GM23338 (cell line): Measurements from ENCODE around the gene TENM4. TPM values are rescaled to one million over a fixed set of nuclear protein-coding genes. Genes with fewer than 3 reads are reported as not detected.

Experiments used
- ATAC-seq: fragments of 200-7000 bp; cut with Tn5 transposase; 3 replicates; pipeline ENCODE4 v1.9.1; 2020
- DNase-seq: peaks from one replicate; pipeline ENCODE4 v3.0.0-alpha.2; 2015; ENCODE audit warnings: low spot score
- H2AFZ ChIP-seq: fragments of 200-600 bp; sonication (generic); 2 replicates; pipeline ENCODE4 v1.8.0; 2016; ENCODE audit warnings: antibody characterized with exemption, mild to moderate bottlenecking, moderate library complexity
- H3F3A ChIP-seq: fragments of 200-600 bp; sonication (generic); replicated peaks from 2 replicates; pipeline ENCODE4 v1.8.0; 2017; ENCODE audit warnings: antibody characterized with exemption, mixed run types, low read depth
- H3K27ac ChIP-seq: fragments of 200-600 bp; sonication (generic); 2 replicates; pipeline ENCODE4 v1.6.1; 2016; ENCODE audit warnings: low read depth
- H3K27me3 ChIP-seq: fragments of 200-600 bp; sonication (generic); 2 replicates; pipeline ENCODE4 v1.8.0; 2016; ENCODE audit warnings: mild to moderate bottlenecking, mixed run types, moderate library complexity; ENCODE audit not compliant: insufficient read depth
- H3K36me3 ChIP-seq: fragments of 200-600 bp; sonication (generic); 2 replicates; pipeline ENCODE4 v1.8.0; 2016; ENCODE audit warnings: mild to moderate bottlenecking; ENCODE audit not compliant: insufficient read depth
- H3K4me1 ChIP-seq: fragments of 200-600 bp; sonication (generic); 2 replicates; pipeline ENCODE4 v1.8.0; 2016; ENCODE audit warnings: mild to moderate bottlenecking, moderate library complexity; ENCODE audit not compliant: insufficient read depth
- H3K4me2 ChIP-seq: fragments of 200-600 bp; sonication (generic); 2 replicates; pipeline ENCODE4 v1.7.1; 2017; ENCODE audit warnings: mixed run types
- H3K4me3 ChIP-seq: fragments of 200-600 bp; sonication (generic); 2 replicates; pipeline ENCODE4 v1.6.1; 2016; ENCODE audit warnings: mixed run types
- H3K79me2 ChIP-seq: fragments of 200-600 bp; sonication (generic); replicated peaks from 2 replicates; pipeline ENCODE4 v1.8.0; 2017; ENCODE audit warnings: mild to moderate bottlenecking; ENCODE audit not compliant: insufficient read depth
- H3K9me2 ChIP-seq: fragments of 200-600 bp; sonication (generic); 2 replicates; pipeline ENCODE4 v1.8.0; 2017; ENCODE audit not compliant: insufficient read depth
- H4K20me1 ChIP-seq: fragments of 200-600 bp; sonication (generic); replicated peaks from 2 replicates; pipeline ENCODE4 v1.8.0; 2017; ENCODE audit warnings: mild to moderate bottlenecking; ENCODE audit not compliant: insufficient read depth
- H3K27ac Mint-ChIP-seq: 2 replicates; pipeline ENCODE4 v1.8.0; 2020; ENCODE audit warnings: inconsistent platforms, mild to moderate bottlenecking, moderate library complexity, mixed read lengths
- H3K27me3 Mint-ChIP-seq: 3 replicates; pipeline ENCODE4 v1.8.0; 2022; ENCODE audit warnings: low read depth, mild to moderate bottlenecking, moderate library complexity, mixed read lengths, inconsistent platforms; ENCODE audit not compliant: insufficient read depth, poor library complexity
- H3K36me3 Mint-ChIP-seq: 3 replicates; pipeline ENCODE4 v1.8.0; 2021; ENCODE audit warnings: low read depth, mild to moderate bottlenecking, inconsistent platforms, moderate library complexity, mixed read lengths
- H3K4me1 Mint-ChIP-seq: 3 replicates; pipeline ENCODE4 v1.8.0; 2020; ENCODE audit warnings: mild to moderate bottlenecking, inconsistent platforms, mixed read lengths
- H3K4me3 Mint-ChIP-seq: 3 replicates; pipeline ENCODE4 v1.8.0; 2021; ENCODE audit warnings: moderate library complexity, mild to moderate bottlenecking, inconsistent platforms, mixed read lengths
- H3K9me3 Mint-ChIP-seq: 3 replicates; pipeline ENCODE4 v1.8.0; 2020; ENCODE audit warnings: moderate library complexity, mild to moderate bottlenecking, inconsistent platforms, mixed read lengths
- CREB1 ChIP-seq: fragments of 250-450 bp; sonication (Bioruptor Pico); IDR thresholded peaks from 2 replicates; pipeline ENCODE4 v1.5.0; 2020; ENCODE audit warnings: low read depth, mild to moderate bottlenecking, moderate library complexity
- EZH2 ChIP-seq: fragments of 200-600 bp; sonication (generic); IDR thresholded peaks from one replicate; pipeline ENCODE4 v1.8.0; 2017; ENCODE audit warnings: antibody characterized with exemption, mild to moderate bottlenecking, low read depth; ENCODE audit not compliant: unreplicated experiment
- EZH2phosphoT487 ChIP-seq: fragments of 200-600 bp; sonication (generic); IDR thresholded peaks from one replicate; pipeline ENCODE4 v1.8.1; 2018; ENCODE audit warnings: antibody characterized with exemption; ENCODE audit not compliant: unreplicated experiment
- JUNB ChIP-seq: IDR thresholded peaks from one replicate; pipeline ENCODE4 v1.6.1; 2016; ENCODE audit warnings: antibody characterized with exemption; ENCODE audit not compliant: unreplicated experiment
- NANOG ChIP-seq: IDR thresholded peaks from 2 replicates; pipeline ENCODE4 v1.6.1; 2016; ENCODE audit warnings: antibody characterized with exemption, borderline replicate concordance
- POLR2AphosphoS5 ChIP-seq: IDR thresholded peaks from 2 replicates; pipeline ENCODE4 v1.6.1; 2016; ENCODE audit warnings: antibody characterized with exemption, low read depth
- STAT1 ChIP-seq: IDR thresholded peaks from one replicate; pipeline ENCODE4 v1.6.1; 2016; ENCODE audit warnings: antibody characterized with exemption; ENCODE audit not compliant: unreplicated experiment
- ZNF114 ChIP-seq: fragments of 250-450 bp; sonication (Bioruptor Pico); IDR thresholded peaks from 2 replicates; pipeline ENCODE4 v1.5.0; 2020; ENCODE audit warnings: mild to moderate bottlenecking, moderate library complexity
- ZNF331 ChIP-seq: fragments of 250-450 bp; sonication (Bioruptor Pico); IDR thresholded peaks from 2 replicates; pipeline ENCODE4 v1.5.0; 2020; ENCODE audit warnings: low read depth, mild to moderate bottlenecking, moderate library complexity
- polyA plus RNA-seq: library from polyadenylated mRNA; unstranded; fragments of >200 nt; fragmentation: Nextera tagmentation; extraction: Ambion mirVana; gene quantifications from 2 replicates; pipeline ENCODE4 v1.2.1, GENCODE V29; 2016
- total RNA-seq: library from RNA; depleted of rRNA; stranded (reverse); fragments of >200 nt; shearing (Covaris generic); gene quantifications from 2 replicates; pipeline ENCODE4 v1.2.3, GENCODE V29; 2014
- TF ChIP-seq, protein P1 (sequence below): IDR thresholded peaks from 2 replicates; pipeline ENCODE4 v1.6.1; 2016; ENCODE audit warnings: antibody characterized with exemption
- TF ChIP-seq, protein P2 (sequence below): IDR thresholded peaks from one replicate; pipeline ENCODE4 v1.6.1; 2018; ENCODE audit warnings: antibody characterized with exemption; ENCODE audit not compliant: unreplicated experiment
- TF ChIP-seq, protein P3 (sequence below), 2 experiments: fragments of 200-600 bp in 1 of 2; sonication (generic) in 1 of 2; conservative IDR thresholded peaks; 2 replicates each; pipeline versions ENCODE4 v1.5.1 to v1.6.1; 2016 to 2017; ENCODE audit warnings: antibody characterized with exemption in 2 of 2, low read depth in 2 of 2, mild to moderate bottlenecking in 2 of 2, moderate library complexity in 1 of 2
- TF ChIP-seq, protein P4 (sequence below): fragments of 250-450 bp; sonication (Bioruptor Pico); IDR thresholded peaks from 2 replicates; pipeline ENCODE4 v1.5.0; 2020; ENCODE audit warnings: mild to moderate bottlenecking, moderate library complexity

Gene TENM4
- total and polyA plus RNA-seq, 2 experiments from 2014 or later = 7.3 TPM

DNA sequence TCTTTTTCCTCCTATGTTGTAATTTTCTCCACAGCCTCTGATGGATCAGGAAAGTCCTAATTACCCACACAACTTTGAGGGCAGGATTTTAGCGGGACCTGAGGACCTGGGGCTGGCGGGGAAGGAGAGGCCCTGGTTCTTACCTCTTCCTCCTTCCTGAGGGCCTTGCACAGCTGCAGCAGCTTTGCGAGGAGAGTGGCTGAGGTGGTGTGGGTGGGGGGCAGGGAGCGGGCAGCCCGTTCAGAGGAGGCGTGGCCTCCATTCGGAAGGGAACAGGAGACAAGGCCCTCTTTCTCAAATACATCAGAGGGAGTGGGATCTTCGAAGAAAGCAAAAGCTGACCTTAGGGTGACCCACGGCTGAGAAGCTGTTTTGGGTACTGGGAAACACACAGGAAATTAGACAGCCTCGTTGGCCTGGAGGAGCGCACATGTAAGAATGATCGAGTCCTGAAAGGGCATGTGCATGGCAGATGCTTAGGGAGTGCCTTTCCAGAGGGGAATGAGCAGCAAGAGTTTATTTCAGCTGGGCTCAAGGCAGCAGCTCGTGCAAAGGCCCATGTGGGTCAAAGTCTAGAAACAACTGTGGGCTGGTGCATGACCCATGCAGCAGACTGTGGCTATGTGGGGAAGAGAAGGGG, 789.6 kb downstream of the TENM4 start:
- Histone ChIP-seq H2AFZ (peak overlapping the region; percentile 43), H3K27me3 (no peaks in the 10 kb centered on the region), H3F3A (no peaks in the 10 kb centered on the region), H3K4me3 (no peak overlapping the region), H4K20me1 (no peaks in the 10 kb centered on the region), H3K4me1 (no peaks in the 10 kb centered on the region; the same call in 1 of the 2 replicates), H3K79me2 (no peaks in the 10 kb centered on the region), H3K36me3 (no peaks in the 10 kb centered on the region), H3K4me2 (no peak overlapping the region), H3K27ac (no peak overlapping the region), H3K9me2 (0 out of 2 replicates have a peak, but pooled peaks cover 3% of the 10 kb centered on the region)
- no peaks in the 10 kb centered on the region for H3K9me3 Mint-ChIP-seq
- TF ChIP-seq CREB1 (CRISPR knock-in tag) (no peak), STAT1 (no peak), POLR2AphosphoS5 (no peak), ZNF114 (CRISPR knock-in tag) (no peak), EZH2phosphoT487 (no peak), NANOG (no peak), EZH2 (no peak), JUNB (no peak), ZNF331 (CRISPR knock-in tag) (no peak)
- TF ChIP-seq, protein P1, sequence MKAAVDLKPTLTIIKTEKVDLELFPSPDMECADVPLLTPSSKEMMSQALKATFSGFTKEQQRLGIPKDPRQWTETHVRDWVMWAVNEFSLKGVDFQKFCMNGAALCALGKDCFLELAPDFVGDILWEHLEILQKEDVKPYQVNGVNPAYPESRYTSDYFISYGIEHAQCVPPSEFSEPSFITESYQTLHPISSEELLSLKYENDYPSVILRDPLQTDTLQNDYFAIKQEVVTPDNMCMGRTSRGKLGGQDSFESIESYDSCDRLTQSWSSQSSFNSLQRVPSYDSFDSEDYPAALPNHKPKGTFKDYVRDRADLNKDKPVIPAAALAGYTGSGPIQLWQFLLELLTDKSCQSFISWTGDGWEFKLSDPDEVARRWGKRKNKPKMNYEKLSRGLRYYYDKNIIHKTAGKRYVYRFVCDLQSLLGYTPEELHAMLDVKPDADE = no peak
- TF ChIP-seq, protein P2, sequence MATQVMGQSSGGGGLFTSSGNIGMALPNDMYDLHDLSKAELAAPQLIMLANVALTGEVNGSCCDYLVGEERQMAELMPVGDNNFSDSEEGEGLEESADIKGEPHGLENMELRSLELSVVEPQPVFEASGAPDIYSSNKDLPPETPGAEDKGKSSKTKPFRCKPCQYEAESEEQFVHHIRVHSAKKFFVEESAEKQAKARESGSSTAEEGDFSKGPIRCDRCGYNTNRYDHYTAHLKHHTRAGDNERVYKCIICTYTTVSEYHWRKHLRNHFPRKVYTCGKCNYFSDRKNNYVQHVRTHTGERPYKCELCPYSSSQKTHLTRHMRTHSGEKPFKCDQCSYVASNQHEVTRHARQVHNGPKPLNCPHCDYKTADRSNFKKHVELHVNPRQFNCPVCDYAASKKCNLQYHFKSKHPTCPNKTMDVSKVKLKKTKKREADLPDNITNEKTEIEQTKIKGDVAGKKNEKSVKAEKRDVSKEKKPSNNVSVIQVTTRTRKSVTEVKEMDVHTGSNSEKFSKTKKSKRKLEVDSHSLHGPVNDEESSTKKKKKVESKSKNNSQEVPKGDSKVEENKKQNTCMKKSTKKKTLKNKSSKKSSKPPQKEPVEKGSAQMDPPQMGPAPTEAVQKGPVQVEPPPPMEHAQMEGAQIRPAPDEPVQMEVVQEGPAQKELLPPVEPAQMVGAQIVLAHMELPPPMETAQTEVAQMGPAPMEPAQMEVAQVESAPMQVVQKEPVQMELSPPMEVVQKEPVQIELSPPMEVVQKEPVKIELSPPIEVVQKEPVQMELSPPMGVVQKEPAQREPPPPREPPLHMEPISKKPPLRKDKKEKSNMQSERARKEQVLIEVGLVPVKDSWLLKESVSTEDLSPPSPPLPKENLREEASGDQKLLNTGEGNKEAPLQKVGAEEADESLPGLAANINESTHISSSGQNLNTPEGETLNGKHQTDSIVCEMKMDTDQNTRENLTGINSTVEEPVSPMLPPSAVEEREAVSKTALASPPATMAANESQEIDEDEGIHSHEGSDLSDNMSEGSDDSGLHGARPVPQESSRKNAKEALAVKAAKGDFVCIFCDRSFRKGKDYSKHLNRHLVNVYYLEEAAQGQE = no peak
- TF ChIP-seq, protein P3, sequence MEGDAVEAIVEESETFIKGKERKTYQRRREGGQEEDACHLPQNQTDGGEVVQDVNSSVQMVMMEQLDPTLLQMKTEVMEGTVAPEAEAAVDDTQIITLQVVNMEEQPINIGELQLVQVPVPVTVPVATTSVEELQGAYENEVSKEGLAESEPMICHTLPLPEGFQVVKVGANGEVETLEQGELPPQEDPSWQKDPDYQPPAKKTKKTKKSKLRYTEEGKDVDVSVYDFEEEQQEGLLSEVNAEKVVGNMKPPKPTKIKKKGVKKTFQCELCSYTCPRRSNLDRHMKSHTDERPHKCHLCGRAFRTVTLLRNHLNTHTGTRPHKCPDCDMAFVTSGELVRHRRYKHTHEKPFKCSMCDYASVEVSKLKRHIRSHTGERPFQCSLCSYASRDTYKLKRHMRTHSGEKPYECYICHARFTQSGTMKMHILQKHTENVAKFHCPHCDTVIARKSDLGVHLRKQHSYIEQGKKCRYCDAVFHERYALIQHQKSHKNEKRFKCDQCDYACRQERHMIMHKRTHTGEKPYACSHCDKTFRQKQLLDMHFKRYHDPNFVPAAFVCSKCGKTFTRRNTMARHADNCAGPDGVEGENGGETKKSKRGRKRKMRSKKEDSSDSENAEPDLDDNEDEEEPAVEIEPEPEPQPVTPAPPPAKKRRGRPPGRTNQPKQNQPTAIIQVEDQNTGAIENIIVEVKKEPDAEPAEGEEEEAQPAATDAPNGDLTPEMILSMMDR (conservative IDR thresholded peaks at IDR 0.05; ENCODE audit: low read depth in 2 of 2) = no peak
- TF ChIP-seq, protein P4, sequence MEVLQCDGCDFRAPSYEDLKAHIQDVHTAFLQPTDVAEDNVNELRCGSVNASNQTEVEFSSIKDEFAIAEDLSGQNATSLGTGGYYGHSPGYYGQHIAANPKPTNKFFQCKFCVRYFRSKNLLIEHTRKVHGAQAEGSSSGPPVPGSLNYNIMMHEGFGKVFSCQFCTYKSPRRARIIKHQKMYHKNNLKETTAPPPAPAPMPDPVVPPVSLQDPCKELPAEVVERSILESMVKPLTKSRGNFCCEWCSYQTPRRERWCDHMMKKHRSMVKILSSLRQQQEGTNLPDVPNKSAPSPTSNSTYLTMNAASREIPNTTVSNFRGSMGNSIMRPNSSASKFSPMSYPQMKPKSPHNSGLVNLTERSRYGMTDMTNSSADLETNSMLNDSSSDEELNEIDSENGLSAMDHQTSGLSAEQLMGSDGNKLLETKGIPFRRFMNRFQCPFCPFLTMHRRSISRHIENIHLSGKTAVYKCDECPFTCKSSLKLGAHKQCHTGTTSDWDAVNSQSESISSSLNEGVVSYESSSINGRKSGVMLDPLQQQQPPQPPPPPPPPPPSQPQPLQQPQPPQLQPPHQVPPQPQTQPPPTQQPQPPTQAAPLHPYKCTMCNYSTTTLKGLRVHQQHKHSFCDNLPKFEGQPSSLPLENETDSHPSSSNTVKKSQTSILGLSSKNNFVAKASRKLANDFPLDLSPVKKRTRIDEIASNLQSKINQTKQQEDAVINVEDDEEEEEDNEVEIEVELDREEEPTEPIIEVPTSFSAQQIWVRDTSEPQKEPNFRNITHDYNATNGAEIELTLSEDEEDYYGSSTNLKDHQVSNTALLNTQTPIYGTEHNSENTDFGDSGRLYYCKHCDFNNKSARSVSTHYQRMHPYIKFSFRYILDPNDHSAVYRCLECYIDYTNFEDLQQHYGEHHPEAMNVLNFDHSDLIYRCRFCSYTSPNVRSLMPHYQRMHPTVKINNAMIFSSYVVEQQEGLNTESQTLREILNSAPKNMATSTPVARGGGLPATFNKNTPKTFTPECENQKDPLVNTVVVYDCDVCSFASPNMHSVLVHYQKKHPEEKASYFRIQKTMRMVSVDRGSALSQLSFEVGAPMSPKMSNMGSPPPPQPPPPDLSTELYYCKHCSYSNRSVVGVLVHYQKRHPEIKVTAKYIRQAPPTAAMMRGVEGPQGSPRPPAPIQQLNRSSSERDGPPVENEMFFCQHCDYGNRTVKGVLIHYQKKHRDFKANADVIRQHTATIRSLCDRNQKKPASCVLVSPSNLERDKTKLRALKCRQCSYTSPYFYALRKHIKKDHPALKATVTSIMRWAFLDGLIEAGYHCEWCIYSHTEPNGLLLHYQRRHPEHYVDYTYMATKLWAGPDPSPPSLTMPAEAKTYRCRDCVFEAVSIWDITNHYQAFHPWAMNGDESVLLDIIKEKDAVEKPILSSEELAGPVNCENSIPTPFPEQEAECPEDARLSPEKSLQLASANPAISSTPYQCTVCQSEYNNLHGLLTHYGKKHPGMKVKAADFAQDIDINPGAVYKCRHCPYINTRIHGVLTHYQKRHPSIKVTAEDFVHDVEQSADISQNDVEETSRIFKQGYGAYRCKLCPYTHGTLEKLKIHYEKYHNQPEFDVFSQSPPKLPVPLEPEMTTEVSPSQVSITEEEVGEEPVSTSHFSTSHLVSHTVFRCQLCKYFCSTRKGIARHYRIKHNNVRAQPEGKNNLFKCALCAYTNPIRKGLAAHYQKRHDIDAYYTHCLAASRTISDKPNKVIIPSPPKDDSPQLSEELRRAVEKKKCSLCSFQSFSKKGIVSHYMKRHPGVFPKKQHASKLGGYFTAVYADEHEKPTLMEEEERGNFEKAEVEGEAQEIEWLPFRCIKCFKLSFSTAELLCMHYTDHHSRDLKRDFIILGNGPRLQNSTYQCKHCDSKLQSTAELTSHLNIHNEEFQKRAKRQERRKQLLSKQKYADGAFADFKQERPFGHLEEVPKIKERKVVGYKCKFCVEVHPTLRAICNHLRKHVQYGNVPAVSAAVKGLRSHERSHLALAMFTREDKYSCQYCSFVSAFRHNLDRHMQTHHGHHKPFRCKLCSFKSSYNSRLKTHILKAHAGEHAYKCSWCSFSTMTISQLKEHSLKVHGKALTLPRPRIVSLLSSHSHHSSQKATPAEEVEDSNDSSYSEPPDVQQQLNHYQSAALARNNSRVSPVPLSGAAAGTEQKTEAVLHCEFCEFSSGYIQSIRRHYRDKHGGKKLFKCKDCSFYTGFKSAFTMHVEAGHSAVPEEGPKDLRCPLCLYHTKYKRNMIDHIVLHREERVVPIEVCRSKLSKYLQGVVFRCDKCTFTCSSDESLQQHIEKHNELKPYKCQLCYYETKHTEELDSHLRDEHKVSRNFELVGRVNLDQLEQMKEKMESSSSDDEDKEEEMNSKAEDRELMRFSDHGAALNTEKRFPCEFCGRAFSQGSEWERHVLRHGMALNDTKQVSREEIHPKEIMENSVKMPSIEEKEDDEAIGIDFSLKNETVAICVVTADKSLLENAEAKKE = no peak
- H3K27me3 Mint-ChIP-seq = peaks cover 2% of the 10 kb centered on the region
- ATAC-seq = peak; percentile 40
- H3K4me3 Mint-ChIP-seq = no peak overlapping the region
- DNase-seq = peak; percentile 17
- no peak overlapping the region for H3K27ac Mint-ChIP-seq
- H3K36me3 Mint-ChIP-seq = no peaks in the 10 kb centered on the region
- peaks cover 14% of the 10 kb centered on the region; the same call in 2 of the 3 replicates for H3K4me1 Mint-ChIP-seq
